Sigmoid colon (tissue), 7 donors: ENCODE results near the gene GEMIN5. TPM values are rescaled to one million over a fixed set of nuclear protein-coding genes. Genes with fewer than 3 reads are reported as not detected.

Source experiments
- DNase-seq: peaks from one replicate; pipeline ENCODE4 v3.0.0-alpha.2; 2019
- H3K27ac ChIP-seq, 4 donors: fragments of 200-600 bp; sonication (generic); one replicate each; pipeline ENCODE4 v1.5.1; 2016 to 2019; ENCODE audit warnings: mild to moderate bottlenecking in 1 of 4
- H3K27me3 ChIP-seq, 3 donors: fragments of 200-600 bp; sonication (generic); one replicate each; pipeline ENCODE4 v1.5.1; 2019; ENCODE audit warnings: mild to moderate bottlenecking in 1 of 3
- H3K36me3 ChIP-seq, 4 donors: fragments of 200-600 bp; sonication (generic); one replicate each; pipeline ENCODE4 v1.5.1; 2016 to 2019
- H3K4me1 ChIP-seq, 4 donors: fragments of 200-600 bp; sonication (generic); one replicate each; pipeline ENCODE4 v1.5.1; 2017 to 2019
- H3K4me3 ChIP-seq, 4 donors: fragments of 200-600 bp; sonication (generic); one replicate each; pipeline ENCODE4 v1.5.1; 2017 to 2019; ENCODE audit warnings: mild to moderate bottlenecking in 2 of 4, moderate library complexity in 1 of 4
- H3K9me3 ChIP-seq, 4 donors: fragments of 200-600 bp in 3 of 4; sonication (generic) in 3 of 4; one replicate each; pipeline versions ENCODE4 v1.5.1 to v1.6.1; 2013 to 2019
- EP300 ChIP-seq, 4 donors: sonication (generic); formaldehyde crosslinking; IDR thresholded peaks; one replicate each; pipeline ENCODE4 v1.6.1; 2017; ENCODE audit warnings: antibody characterized with exemption in 4 of 4
- POLR2A ChIP-seq, 2 donors: fragments of 450-650 bp; IDR thresholded peaks; one replicate each; pipeline ENCODE4 v1.6.1; 2016; ENCODE audit warnings: antibody characterized with exemption in 2 of 2, mild to moderate bottlenecking in 2 of 2, moderate library complexity in 2 of 2
- POLR2AphosphoS5 ChIP-seq, 4 donors: sonication (generic); formaldehyde crosslinking; IDR thresholded peaks; one replicate each; pipeline ENCODE4 v1.6.1; 2017; ENCODE audit warnings: antibody characterized with exemption in 4 of 4
- WGBS, 2 donors: extraction: QIAGEN DNeasy Blood & Tissue Kit; methylation state at CpG; one replicate each; pipeline ENCODE4 v1.1.7; 2013; 5-methylcytosine and 5-hydroxymethylcytosine counted together
- intact Hi-C: fragments of 100-400 bp; cut with DNase I; formaldehyde crosslinking; loops from one replicate; pipeline ENCODE4 v1.15.1; 2023
- polyA plus RNA-seq, 3 donors: library from polyadenylated mRNA; stranded (reverse); fragments of 200-250 nt; gene quantifications; one replicate each; pipeline ENCODE4 v1.2.3, GENCODE V29; 2013
- total RNA-seq, 4 donors: library from RNA; depleted of rRNA; stranded (reverse); fragments of >200 nt; gene quantifications; one replicate each; pipeline ENCODE4 v1.1.0, GENCODE V29; 2016
- TF ChIP-seq, protein P1 (sequence below), 4 experiments: fragments of 450-650 bp in 3 of 4; fragments of 200-600 bp in 1 of 4; IDR thresholded peaks; one replicate each; pipeline ENCODE4 v1.5.1; 2016 to 2019; ENCODE audit warnings: antibody characterized with exemption in 4 of 4, mild to moderate bottlenecking in 3 of 4, moderate library complexity in 2 of 4
- donor health status: healthy with polysubstance abuse.
- donor health status: Bipolar disorder and iron deficiency.
- donor health status: healthy.

The GEMIN5 gene
- total and polyA plus RNA-seq, 7 donors, result 0.92 to 15.2 (median 12.2) TPM

DNA sequence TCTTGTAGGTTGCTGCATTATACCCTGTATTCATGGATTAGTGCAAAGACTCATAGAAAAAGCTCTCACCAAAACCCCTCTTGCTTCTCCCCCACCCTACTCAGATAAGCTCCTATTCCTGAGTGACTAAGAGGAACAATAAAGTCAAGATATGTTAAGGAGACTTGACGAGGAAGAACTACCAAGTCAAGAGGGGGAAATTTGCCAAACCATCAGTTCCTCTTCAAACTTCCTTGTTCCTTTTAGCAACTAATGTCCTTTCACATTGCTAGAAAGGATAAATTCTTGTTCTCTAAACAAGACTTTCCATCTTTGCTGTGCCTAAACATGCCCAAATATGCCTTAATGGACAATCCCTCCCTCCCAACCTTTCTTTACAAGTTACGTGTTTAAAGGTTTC lies 52.6 kb downstream of the GEMIN5 start:
- H3K4me3 ChIP-seq, result no peak overlapping the region
- no peaks in the 10 kb centered on the region for H3K4me1 ChIP-seq
- no peak for DNase-seq
- 85 to 91% methylated on average over 2 of the region's 2 CpGs for WGBS, 2 donors
- intact Hi-C loops, result no loop called here
- TF ChIP-seq EP300 (IDR thresholded peaks at IDR 0.05) (no peak), POLR2A (IDR thresholded peaks at IDR 0.05) (no peak), POLR2AphosphoS5 (IDR thresholded peaks at IDR 0.05) (no peak)
- TF ChIP-seq, protein P1, sequence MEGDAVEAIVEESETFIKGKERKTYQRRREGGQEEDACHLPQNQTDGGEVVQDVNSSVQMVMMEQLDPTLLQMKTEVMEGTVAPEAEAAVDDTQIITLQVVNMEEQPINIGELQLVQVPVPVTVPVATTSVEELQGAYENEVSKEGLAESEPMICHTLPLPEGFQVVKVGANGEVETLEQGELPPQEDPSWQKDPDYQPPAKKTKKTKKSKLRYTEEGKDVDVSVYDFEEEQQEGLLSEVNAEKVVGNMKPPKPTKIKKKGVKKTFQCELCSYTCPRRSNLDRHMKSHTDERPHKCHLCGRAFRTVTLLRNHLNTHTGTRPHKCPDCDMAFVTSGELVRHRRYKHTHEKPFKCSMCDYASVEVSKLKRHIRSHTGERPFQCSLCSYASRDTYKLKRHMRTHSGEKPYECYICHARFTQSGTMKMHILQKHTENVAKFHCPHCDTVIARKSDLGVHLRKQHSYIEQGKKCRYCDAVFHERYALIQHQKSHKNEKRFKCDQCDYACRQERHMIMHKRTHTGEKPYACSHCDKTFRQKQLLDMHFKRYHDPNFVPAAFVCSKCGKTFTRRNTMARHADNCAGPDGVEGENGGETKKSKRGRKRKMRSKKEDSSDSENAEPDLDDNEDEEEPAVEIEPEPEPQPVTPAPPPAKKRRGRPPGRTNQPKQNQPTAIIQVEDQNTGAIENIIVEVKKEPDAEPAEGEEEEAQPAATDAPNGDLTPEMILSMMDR (IDR thresholded peaks at IDR 0.05), result no peak
- peaks cover 5 to 17% (median 16%) of the 10 kb centered on the region in 4 donors for H3K9me3 ChIP-seq
- peaks cover 12 to 62% (median 45%) of the 10 kb centered on the region in 4 donors for H3K36me3 ChIP-seq
- H3K27ac ChIP-seq, result no peak overlapping the region
- no peaks in the 10 kb centered on the region for H3K27me3 ChIP-seq

GRCh38 chr5:154884424-154884823 lies 53.6 kb downstream of the GEMIN5 start:
- H3K36me3 ChIP-seq, result peaks cover 9 to 52% (median 40%) of the 10 kb centered on the region in 4 donors
- WGBS, 2 donors, result 96% methylated on average over 8 of the region's 8 CpGs
- no peak for DNase-seq
- no peak overlapping the region for H3K4me3 ChIP-seq
- H3K27me3 ChIP-seq, result no peaks in the 10 kb centered on the region
- no peaks in the 10 kb centered on the region for H3K4me1 ChIP-seq
- peaks cover 5 to 17% (median 16%) of the 10 kb centered on the region in 4 donors for H3K9me3 ChIP-seq
- TF ChIP-seq, protein P1 (IDR thresholded peaks at IDR 0.05), result no peak
- TF ChIP-seq EP300 (IDR thresholded peaks at IDR 0.05) (no peak), POLR2A (IDR thresholded peaks at IDR 0.05) (no peak), POLR2AphosphoS5 (IDR thresholded peaks at IDR 0.05) (no peak)
- H3K27ac ChIP-seq, result no peak overlapping the region
- intact Hi-C loops, result no loop called here

- H3K27ac ChIP-seq, result no peak overlapping the region
- intact Hi-C loops, result no loop called here
- no peaks in the 10 kb centered on the region for H3K4me1 ChIP-seq
- H3K36me3 ChIP-seq, result peaks cover 0 to 36% (median 23%) of the 10 kb centered on the region in 4 donors
- WGBS, 2 donors, result 82 to 90% methylated on average over 4 of the region's 4 CpGs
- no peaks in the 10 kb centered on the region for H3K27me3 ChIP-seq
- H3K4me3 ChIP-seq, result no peak overlapping the region
- TF ChIP-seq POLR2AphosphoS5 (IDR thresholded peaks at IDR 0.05), result no peak
- no peak for TF ChIP-seq EP300 (IDR thresholded peaks at IDR 0.05)
- TF ChIP-seq, protein P1 (IDR thresholded peaks at IDR 0.05), result no peak
- TF ChIP-seq POLR2A (IDR thresholded peaks at IDR 0.05), result no peak
- H3K9me3 ChIP-seq, result peaks cover 7 to 22% (median 18%) of the 10 kb centered on the region in 4 donors
- DNase-seq, result no peak
Observed at GRCh38 chr5:154881986-154882385, 56.0 kb downstream of the GEMIN5 start.

- no peaks in the 10 kb centered on the region for H3K27me3 ChIP-seq
- TF ChIP-seq POLR2AphosphoS5 (IDR thresholded peaks at IDR 0.05) (no peak), EP300 (IDR thresholded peaks at IDR 0.05) (no peak), POLR2A (IDR thresholded peaks at IDR 0.05) (no peak)
- TF ChIP-seq, protein P1 (IDR thresholded peaks at IDR 0.05), result no peak
- no peak for DNase-seq
- H3K9me3 ChIP-seq, result peaks cover 0 to 6% (median 2%) of the 10 kb centered on the region in 4 donors
- 98% methylated on average over 14 of the region's 14 CpGs for WGBS, 2 donors
- peaks cover 16 to 40% (median 31%) of the 10 kb centered on the region in 4 donors for H3K36me3 ChIP-seq
- intact Hi-C loops, result no loop called here
- H3K4me3 ChIP-seq, result no peak overlapping the region
- H3K27ac ChIP-seq, result no peak overlapping the region
- no peaks in the 10 kb centered on the region for H3K4me1 ChIP-seq
Observed at GRCh38 chr5:154878642-154879335, 59.2 kb downstream of the GEMIN5 start.
